Measurements from ENCODE around the gene SV2B. TPM values are rescaled to one million over a fixed set of nuclear protein-coding genes. Genes with fewer than 3 reads are reported as not detected.

Gene SV2B
- total and polyA plus RNA-seq, 9 of the 15 experiments (the other 6 are each of a cell fraction or from before 2014, with no cell fraction given): 0.01 to 0.25 (median 0.11) TPM

GRCh38 chr15:91224755-91225380 is 124.8 kb downstream of the SV2B start:
- no peaks in the 10 kb centered on the region for H3K36me3 ChIP-seq (ENCODE audit: control insufficient read depth, insufficient read depth, low read length)
- WGBS (ENCODE audit: insufficient coverage, low coverage, missing lambda C conversion rate): 3% methylated on average over 7 of the region's 7 CpGs
- H4K20me1 ChIP-seq (replicated peaks; ENCODE audit: control insufficient read depth, insufficient read depth, low read length): no peaks in the 10 kb centered on the region
- no peaks in the 10 kb centered on the region for H3K9me1 ChIP-seq (ENCODE audit: control insufficient read depth, insufficient read depth, low read length)
- POLR2A ChIA-PET: no interaction called here
- H3K9me3 ChIP-seq (replicated peaks; ENCODE audit: control insufficient read depth, insufficient read depth, low read depth, low read length): no peaks in the 10 kb centered on the region
- intact Hi-C loops (cut with micrococcal nuclease): loop anchor here (1.0 to 10.0 kb wide), 3 partner anchors 47 to 290 kb away; partner anchors contain the start of genes HDDC3 and UNC45A
- H3K27me3 ChIP-seq (ENCODE audit: control insufficient read depth in 2 of 2, insufficient read depth in 2 of 2, low read length in 2 of 2): peaks cover 13 to 36% of the 10 kb centered on the region in 2 experiments
- H3K4me2 ChIP-seq (ENCODE audit: insufficient read depth, low read length): no peak overlapping the region
- H3K9ac ChIP-seq (ENCODE audit: insufficient read depth in 1 of 2, low read depth in 2 of 2, low read length in 2 of 2): no peak overlapping the region
- no peaks in the 10 kb centered on the region for H3K4me1 ChIP-seq (replicated peaks in 1 of 2; ENCODE audit: control insufficient read depth in 2 of 2, insufficient read depth in 2 of 2, low read length in 2 of 2)
- H2AFZ ChIP-seq (ENCODE audit: low read depth, low read length): no peak overlapping the region
- no peaks in the 10 kb centered on the region for H3K79me2 ChIP-seq (ENCODE audit: control insufficient read depth, insufficient read depth, low read length)
- BruUV-seq (replicated peaks): no TSS peak
- FAIRE-seq (peak; percentile 89), DNase-seq (ENCODE audit: extremely low read depth in 1 of 4, low spot score in 3 of 4) (peak; percentile 48 to 60 (median 48)), ATAC-seq (peak; percentile 84)
- no peak overlapping the region for H3K27ac ChIP-seq (ENCODE audit: extremely low read depth, low read depth, low read length)
- CTCF ChIA-PET (ENCODE audit: low intra/inter-chr PET ratio): interaction anchor here (0.6 to 2.6 kb wide), 5 partner anchors 166 to 931 kb away, joined by 3 to 25 read pairs (median 5); no protein-coding TSS in a partner anchor
- in situ Hi-C loops (cut with MboI): loop anchor here (5.0 to 25.0 kb wide), 2 partner anchors 168 to 913 kb away; no protein-coding TSS in a partner anchor
- no peak overlapping the region for H3K4me3 ChIP-seq
- no peak for TF ChIP-seq OTX1 (CRISPR knock-in tag; IDR thresholded peaks at IDR 0.05)
- peak; percentile 35; the same call in 1 of the 2 replicates for TF ChIP-seq STAG1 (CRISPR knock-in tag; IDR thresholded peaks at IDR 0.05; ENCODE audit: borderline replicate concordance)
- peak; percentile 73; the same call in 1 of the 2 replicates for TF ChIP-seq REST (IDR thresholded peaks at IDR 0.05; ENCODE audit: borderline replicate concordance)
- TF ChIP-seq REST (CRISPR knock-in tag; IDR thresholded peaks at IDR 0.05; ENCODE audit: low read depth): no peak
- peak; percentile 34; the same call in 1 of the 2 replicates for TF ChIP-seq CC2D1A (IDR thresholded peaks at IDR 0.05)
- TF ChIP-seq ZNF263 (CRISPR knock-in tag; IDR thresholded peaks at IDR 0.05; ENCODE audit: borderline replicate concordance): no peak
- peak; percentile 60 to 87 (median 76) for TF ChIP-seq CTCF (IDR thresholded peaks at IDR 0.05 in 2 of 3, conservative IDR thresholded peaks at IDR 0.05 in 1 of 3; ENCODE audit: insufficient read depth in 2 of 3, low read depth in 1 of 3, low read length in 3 of 3)
- TF ChIP-seq SMC3 (conservative IDR thresholded peaks at IDR 0.05; ENCODE audit: insufficient read depth, low read depth, low read length): peak; percentile 73
- TF ChIP-seq BACH1 (tag; IDR thresholded peaks at IDR 0.05): no peak
- no peak for TF ChIP-seq THRAP3 (IDR thresholded peaks at IDR 0.05; ENCODE audit: borderline replicate concordance)

Data from K562 (cell line).